Measurements from ENCODE around the gene OR4Q3. TPM values are rescaled to one million over a fixed set of nuclear protein-coding genes. Genes with fewer than 3 reads are reported as not detected.
"Not testable (repeated sequence)": the region's sequence is repeated elsewhere in the genome, so short reads cannot be mapped to it uniquely, and the experiment has no call there.

The OR4Q3 gene
- total RNA-seq, 1 donor from 2014 or later: not detected

DNA sequence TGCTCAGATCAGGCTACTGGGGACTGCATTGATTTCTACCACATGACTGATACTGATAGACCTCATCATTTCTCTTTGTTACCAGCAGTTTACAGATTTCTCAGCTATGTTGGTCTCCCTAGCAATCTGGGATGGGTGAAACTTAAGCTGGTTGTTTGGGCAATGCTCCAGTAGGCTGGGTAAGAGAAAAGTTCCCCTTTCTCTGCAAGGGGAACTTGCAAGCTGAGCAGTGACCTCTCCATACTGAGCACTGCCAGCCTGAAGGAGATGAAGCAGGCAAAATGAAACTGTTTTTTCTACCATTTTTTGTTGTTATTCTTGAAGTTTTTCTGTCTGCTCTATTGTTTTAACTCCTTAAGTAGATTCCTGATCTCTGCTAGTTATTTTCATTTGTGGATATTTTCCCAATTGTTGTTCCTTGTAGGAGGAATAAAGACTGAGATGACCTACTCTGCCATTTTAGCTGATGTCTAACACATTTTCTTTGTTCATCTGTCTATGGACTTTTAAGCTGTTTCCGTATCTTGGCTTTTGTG, 28.6 kb downstream of the OR4Q3 start:
- H3K4me3 Mint-ChIP-seq: no peak overlapping the region
- DNase-seq (ENCODE audit: low read depth, low spot score): no peak
- peaks cover 19% of the 10 kb centered on the region for H3K36me3 Mint-ChIP-seq (ENCODE audit: low read depth)
- H3K27me3 Mint-ChIP-seq (ENCODE audit: low read depth): no peaks in the 10 kb centered on the region
- TF ChIP-seq, protein P1, sequence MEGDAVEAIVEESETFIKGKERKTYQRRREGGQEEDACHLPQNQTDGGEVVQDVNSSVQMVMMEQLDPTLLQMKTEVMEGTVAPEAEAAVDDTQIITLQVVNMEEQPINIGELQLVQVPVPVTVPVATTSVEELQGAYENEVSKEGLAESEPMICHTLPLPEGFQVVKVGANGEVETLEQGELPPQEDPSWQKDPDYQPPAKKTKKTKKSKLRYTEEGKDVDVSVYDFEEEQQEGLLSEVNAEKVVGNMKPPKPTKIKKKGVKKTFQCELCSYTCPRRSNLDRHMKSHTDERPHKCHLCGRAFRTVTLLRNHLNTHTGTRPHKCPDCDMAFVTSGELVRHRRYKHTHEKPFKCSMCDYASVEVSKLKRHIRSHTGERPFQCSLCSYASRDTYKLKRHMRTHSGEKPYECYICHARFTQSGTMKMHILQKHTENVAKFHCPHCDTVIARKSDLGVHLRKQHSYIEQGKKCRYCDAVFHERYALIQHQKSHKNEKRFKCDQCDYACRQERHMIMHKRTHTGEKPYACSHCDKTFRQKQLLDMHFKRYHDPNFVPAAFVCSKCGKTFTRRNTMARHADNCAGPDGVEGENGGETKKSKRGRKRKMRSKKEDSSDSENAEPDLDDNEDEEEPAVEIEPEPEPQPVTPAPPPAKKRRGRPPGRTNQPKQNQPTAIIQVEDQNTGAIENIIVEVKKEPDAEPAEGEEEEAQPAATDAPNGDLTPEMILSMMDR (conservative IDR thresholded peaks at IDR 0.05): no peak
- H3K9me3 Mint-ChIP-seq: peaks cover 52% of the 10 kb centered on the region
- no peaks in the 10 kb centered on the region for H3K4me1 Mint-ChIP-seq
- H3K27ac Mint-ChIP-seq (ENCODE audit: unreplicated experiment): no peak overlapping the region

DNA sequence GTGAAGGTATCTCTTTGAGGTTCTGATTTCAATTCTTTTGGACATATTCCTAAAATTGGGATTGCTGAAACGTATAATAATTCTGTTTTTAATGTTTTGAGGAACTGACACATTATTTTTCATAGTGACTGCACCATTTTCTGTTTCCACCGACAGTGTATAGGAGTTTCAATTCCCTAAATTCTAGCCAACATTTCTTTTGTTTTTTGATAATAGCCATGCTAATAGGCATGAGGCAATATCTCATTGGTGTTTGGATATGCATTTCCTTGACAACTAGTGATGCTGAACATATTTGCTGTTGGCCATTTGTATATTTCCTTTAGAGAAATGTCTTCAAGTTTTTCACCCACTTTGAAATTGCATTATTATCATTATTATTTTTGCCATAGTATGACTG, 29.1 kb downstream of the OR4Q3 start:
- DNase-seq (ENCODE audit: low read depth, low spot score); H3K27me3 Mint-ChIP-seq (ENCODE audit: low read depth); H3K27ac Mint-ChIP-seq (ENCODE audit: unreplicated experiment); H3K4me1 Mint-ChIP-seq; H3K4me3 Mint-ChIP-seq: not testable (repeated sequence)
- Mint-ChIP-seq H3K36me3 (ENCODE audit: low read depth) (peaks cover 19% of the 10 kb centered on the region), H3K9me3 (peaks cover 56% of the 10 kb centered on the region)

DNA sequence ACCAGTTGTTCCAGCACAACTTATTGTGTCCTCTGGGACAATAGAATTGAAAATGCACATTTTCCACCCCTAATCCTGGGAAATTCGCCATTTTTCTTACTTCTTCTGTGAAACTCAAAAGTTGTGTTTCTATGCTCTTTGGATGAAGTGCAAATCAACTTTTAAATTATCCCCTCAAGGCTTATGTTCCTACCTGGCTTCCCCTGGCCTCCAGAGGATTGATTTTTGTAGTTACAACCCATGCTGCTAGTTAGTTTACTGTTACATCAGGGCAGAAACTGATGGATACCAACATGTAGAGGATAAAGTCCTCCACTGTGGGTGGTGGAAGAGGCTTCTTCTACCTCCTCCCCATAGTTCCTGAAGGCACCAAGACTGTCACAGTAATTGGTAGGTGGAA, 29.8 kb downstream of the OR4Q3 start, which contains the start of gene OR4M1:
TSS of gene OR4M1 (plus strand) at position 301 of the 400 bp plus-strand sequence. CDS start 6,819 bp downstream, outside the sequence.
- Mint-ChIP-seq H3K36me3 (ENCODE audit: low read depth) (peaks cover 16% of the 10 kb centered on the region), H3K9me3 (peaks cover 54% of the 10 kb centered on the region)
- H3K4me1 Mint-ChIP-seq; H3K27me3 Mint-ChIP-seq (ENCODE audit: low read depth); DNase-seq (ENCODE audit: low read depth, low spot score); H3K27ac Mint-ChIP-seq (ENCODE audit: unreplicated experiment); H3K4me3 Mint-ChIP-seq: not testable (repeated sequence)

DNA sequence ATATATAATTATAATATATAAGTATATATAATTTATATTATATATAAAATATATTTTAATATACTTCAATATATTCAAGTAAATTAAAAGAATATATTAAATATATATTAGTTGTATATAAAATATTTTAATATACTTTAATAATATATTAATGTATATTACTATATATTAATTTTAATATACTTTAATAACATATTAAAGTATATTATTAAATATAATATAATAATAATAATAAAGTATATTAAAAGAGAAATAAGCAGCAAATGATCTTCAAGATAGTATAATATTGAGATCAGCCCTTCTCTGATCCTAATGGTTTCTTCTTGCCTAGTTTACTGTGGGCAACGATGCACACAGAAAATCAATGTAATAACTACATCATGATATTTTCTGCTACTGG, 32.2 kb downstream of the OR4Q3 start:
- H3K4me1 Mint-ChIP-seq: no peaks in the 10 kb centered on the region

DNA sequence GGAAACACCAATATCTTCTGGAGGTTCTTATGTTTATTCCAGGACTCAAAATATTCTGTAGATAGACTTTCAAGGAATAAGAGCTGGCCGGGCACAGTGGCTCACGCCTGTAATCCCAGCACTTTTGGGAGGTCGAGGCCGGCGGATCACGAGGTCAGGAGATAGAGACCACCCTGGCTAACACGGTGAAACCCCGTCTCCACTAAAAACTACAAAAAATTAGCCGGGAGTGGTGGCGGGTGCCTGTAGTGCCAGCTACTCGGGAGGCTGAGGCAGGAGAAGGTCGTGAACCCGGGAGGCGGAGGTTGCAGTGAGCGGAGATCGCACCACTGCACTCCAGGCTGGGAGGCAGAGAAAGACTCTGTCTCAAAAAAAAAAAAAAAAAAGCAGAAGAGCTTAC, 42.5 kb downstream of the OR4Q3 start:
- H3K36me3 Mint-ChIP-seq (ENCODE audit: low read depth); H3K27ac Mint-ChIP-seq (ENCODE audit: unreplicated experiment); H3K9me3 Mint-ChIP-seq; DNase-seq (ENCODE audit: low read depth, low spot score); H3K4me1 Mint-ChIP-seq; H3K27me3 Mint-ChIP-seq (ENCODE audit: low read depth); H3K4me3 Mint-ChIP-seq: not testable (repeated sequence)

More for the DNA sequence above, 32.2 kb downstream of the OR4Q3 start:
- H3K36me3 Mint-ChIP-seq (ENCODE audit: low read depth): peaks cover 15% of the 10 kb centered on the region
- no peak for DNase-seq (ENCODE audit: low read depth, low spot score)
- no peaks in the 10 kb centered on the region for H3K27me3 Mint-ChIP-seq (ENCODE audit: low read depth)
- no peak overlapping the region for H3K4me3 Mint-ChIP-seq
- TF ChIP-seq, protein P1 (conservative IDR thresholded peaks at IDR 0.05): no peak
- peaks cover 50% of the 10 kb centered on the region for H3K9me3 Mint-ChIP-seq
- no peak overlapping the region for H3K27ac Mint-ChIP-seq (ENCODE audit: unreplicated experiment)

DNA sequence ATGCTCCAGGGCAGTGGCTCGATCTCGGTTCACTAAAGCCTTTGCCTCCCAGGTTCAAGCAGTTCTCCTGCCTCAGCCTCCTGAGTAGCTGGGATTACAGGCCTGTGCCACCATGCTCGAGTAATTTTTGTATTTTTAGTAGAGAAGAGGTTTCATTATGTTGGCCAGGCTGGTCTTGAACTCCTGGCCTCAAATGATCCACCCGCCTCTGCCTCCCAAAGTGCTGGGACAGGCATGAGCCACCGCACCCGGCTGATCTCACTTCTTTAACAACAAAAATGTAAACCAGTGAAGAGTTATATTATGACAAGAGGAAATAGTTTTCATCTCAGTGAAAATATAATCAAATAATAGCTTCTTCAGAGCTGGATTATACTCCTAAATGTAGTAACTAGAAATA, 43.9 kb downstream of the OR4Q3 start:
- not testable (repeated sequence) for H3K4me1 Mint-ChIP-seq; H3K27me3 Mint-ChIP-seq (ENCODE audit: low read depth); DNase-seq (ENCODE audit: low read depth, low spot score); H3K9me3 Mint-ChIP-seq; H3K4me3 Mint-ChIP-seq; H3K36me3 Mint-ChIP-seq (ENCODE audit: low read depth); H3K27ac Mint-ChIP-seq (ENCODE audit: unreplicated experiment)

DNA sequence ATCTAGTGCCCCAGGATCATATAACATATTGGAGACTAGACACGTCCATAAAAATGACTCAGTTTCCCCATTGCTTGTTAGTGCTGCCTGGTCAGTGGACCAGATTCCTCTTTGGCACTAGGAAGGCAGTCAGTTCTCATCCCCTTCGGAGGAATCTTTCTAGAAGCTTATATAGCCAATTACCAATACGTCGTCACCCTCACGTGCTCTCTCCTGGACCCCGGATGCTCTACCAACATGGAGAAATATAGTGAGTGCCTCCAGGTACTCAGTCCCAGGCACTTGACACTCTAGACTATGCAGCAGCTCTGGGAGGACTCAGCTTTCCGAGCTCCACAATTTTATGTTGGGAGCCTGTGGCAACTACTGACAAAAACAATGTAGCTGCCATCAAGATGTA, 44.8 kb downstream of the OR4Q3 start:
- H3K36me3 Mint-ChIP-seq (ENCODE audit: low read depth); H3K4me3 Mint-ChIP-seq; H3K27ac Mint-ChIP-seq (ENCODE audit: unreplicated experiment); H3K4me1 Mint-ChIP-seq; DNase-seq (ENCODE audit: low read depth, low spot score); H3K9me3 Mint-ChIP-seq; H3K27me3 Mint-ChIP-seq (ENCODE audit: low read depth): not testable (repeated sequence)

DNA sequence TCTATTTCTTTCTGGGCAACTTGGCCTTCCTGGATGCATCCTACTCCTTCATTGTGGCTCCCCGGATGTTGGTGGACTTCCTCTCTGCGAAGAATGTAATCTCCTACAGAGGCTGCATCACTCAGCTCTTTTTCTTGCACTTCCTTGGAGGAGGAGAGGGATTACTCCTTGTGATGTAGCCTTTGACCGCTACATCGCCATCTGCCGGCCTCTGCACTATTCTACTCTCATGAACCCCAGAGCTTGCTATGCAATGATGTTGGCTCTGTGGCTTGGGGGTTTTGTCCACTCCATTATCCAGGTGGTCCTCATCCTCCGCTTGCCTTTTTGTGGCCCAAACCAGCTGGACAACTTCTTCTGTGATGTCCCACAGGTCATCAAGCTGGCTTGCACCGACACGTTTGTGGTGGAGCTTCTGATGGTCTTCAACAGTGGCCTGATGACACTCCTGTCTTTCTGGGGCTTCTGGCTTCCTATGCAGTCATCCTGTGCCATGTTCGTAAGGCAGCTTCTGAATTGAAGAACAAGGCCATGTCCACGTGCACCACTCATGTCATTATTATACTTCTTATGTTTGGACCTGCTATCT, 53.2 kb downstream of the OR4Q3 start:
- not testable (repeated sequence) for DNase-seq (ENCODE audit: low read depth, low spot score); H3K27me3 Mint-ChIP-seq (ENCODE audit: low read depth); H3K4me3 Mint-ChIP-seq; H3K27ac Mint-ChIP-seq (ENCODE audit: unreplicated experiment); H3K36me3 Mint-ChIP-seq (ENCODE audit: low read depth); H3K4me1 Mint-ChIP-seq; H3K9me3 Mint-ChIP-seq

Other genes starting within 250 kb of the OR4Q3 start
- not detected in 2 replicates for gene OR11H2, start 29.7 kb upstream of the OR4Q3 start, total RNA-seq
- gene OR4M1, start 29.9 kb downstream of the OR4Q3 start, total RNA-seq: not detected in 2 replicates
- gene OR4N2, start 60.2 kb downstream of the OR4Q3 start, total RNA-seq: not detected in 2 replicates
- not detected in 2 replicates for gene OR4K2, start 131.6 kb downstream of the OR4Q3 start, total RNA-seq
- not detected in 2 replicates for gene OR4K5, start 177.0 kb downstream of the OR4Q3 start, total RNA-seq
- gene OR4K1, start 187.3 kb downstream of the OR4Q3 start, total RNA-seq: not detected in 2 replicates
- gene OR4K15, start 232.0 kb downstream of the OR4Q3 start, total RNA-seq: not detected in 2 replicates

Data from neural crest cell (in vitro differentiated cells).